Smooth muscle cell (in vitro differentiated cells): Measurements from ENCODE around the gene PDHX. TPM values are rescaled to one million over a fixed set of nuclear protein-coding genes. Genes with fewer than 3 reads are reported as not detected.

Experiments
- DNase-seq: peaks from one replicate; lab custom pipeline; 2025; ENCODE audit not compliant: unreplicated experiment; lab: John Stamatoyannopoulos, UW
- H2AFZ ChIP-seq: fragments of 200-600 bp; sonication (generic); 2 replicates; pipeline ENCODE4 v1.6.0; 2016; ENCODE audit warnings: antibody characterized with exemption, low read depth, mild to moderate bottlenecking
- H3F3A ChIP-seq: fragments of 200-600 bp; sonication (generic); 2 replicates; pipeline ENCODE4 v1.6.0; 2017; ENCODE audit warnings: antibody characterized with exemption, low read depth
- H3K27ac ChIP-seq: fragments of 200-600 bp; sonication (generic); 2 replicates; pipeline ENCODE4 v1.5.1; 2016; ENCODE audit warnings: low read depth, mild to moderate bottlenecking
- H3K27me3 ChIP-seq: fragments of 200-600 bp; sonication (generic); 2 replicates; pipeline ENCODE4 v1.6.1; 2016; ENCODE audit warnings: low read depth, mild to moderate bottlenecking
- H3K36me3 ChIP-seq: fragments of 200-600 bp; sonication (generic); 2 replicates; pipeline ENCODE4 v1.5.1; 2016; ENCODE audit warnings: low read depth
- H3K4me1 ChIP-seq: fragments of 200-600 bp; sonication (generic); 2 replicates; pipeline ENCODE4 v1.5.1; 2016; ENCODE audit warnings: low read depth
- H3K4me2 ChIP-seq: fragments of 200-600 bp; sonication (generic); 2 replicates; pipeline ENCODE4 v1.6.0; 2016; ENCODE audit warnings: mild to moderate bottlenecking
- H3K4me3 ChIP-seq: fragments of 200-600 bp; sonication (generic); 2 replicates; pipeline ENCODE4 v1.5.1; 2016; ENCODE audit warnings: mild to moderate bottlenecking
- H3K79me2 ChIP-seq: fragments of 200-600 bp; sonication (generic); 2 replicates; pipeline ENCODE4 v1.6.0; 2016; ENCODE audit warnings: low read depth, mild to moderate bottlenecking
- H3K9ac ChIP-seq: fragments of 200-600 bp; sonication (generic); 2 replicates; pipeline ENCODE4 v1.6.0; 2016; ENCODE audit warnings: low read depth
- H3K9me3 ChIP-seq: fragments of 200-600 bp; sonication (generic); replicated peaks from 2 replicates; pipeline ENCODE4 v1.5.1; 2016; ENCODE audit warnings: low read depth
- H4K20me1 ChIP-seq: fragments of 200-600 bp; sonication (generic); 2 replicates; pipeline ENCODE4 v1.6.0; 2016; ENCODE audit warnings: low read depth
- CTCF ChIP-seq: fragments of 200-600 bp; sonication (generic); IDR thresholded peaks from 2 replicates; pipeline ENCODE4 v1.5.1; 2017; ENCODE audit warnings: borderline replicate concordance, mild to moderate bottlenecking, antibody characterized with exemption; ENCODE audit not compliant: insufficient read depth, poor library complexity, severe bottlenecking
- WGBS: methylation state at CpG from one replicate; pipeline ENCODE4 v1.1.7; 2016; ENCODE audit warnings: low lambda C conversion rate; 5-methylcytosine and 5-hydroxymethylcytosine counted together
- polyA plus RNA-seq: library from polyadenylated mRNA; unstranded; fragments of >200 nt; fragmentation: Nextera tagmentation; extraction: Ambion mirVana; gene quantifications from 2 replicates; pipeline ENCODE4 v1.2.1, GENCODE V29; 2016
- total RNA-seq: library from RNA; depleted of rRNA; stranded (reverse); fragments of >200 nt; gene quantifications from 2 replicates; pipeline ENCODE4 v1.2.3, GENCODE V29; 2014

The PDHX gene
- total and polyA plus RNA-seq, 2 experiments from 2014 or later, result 56.6 to 100 TPM

DNA sequence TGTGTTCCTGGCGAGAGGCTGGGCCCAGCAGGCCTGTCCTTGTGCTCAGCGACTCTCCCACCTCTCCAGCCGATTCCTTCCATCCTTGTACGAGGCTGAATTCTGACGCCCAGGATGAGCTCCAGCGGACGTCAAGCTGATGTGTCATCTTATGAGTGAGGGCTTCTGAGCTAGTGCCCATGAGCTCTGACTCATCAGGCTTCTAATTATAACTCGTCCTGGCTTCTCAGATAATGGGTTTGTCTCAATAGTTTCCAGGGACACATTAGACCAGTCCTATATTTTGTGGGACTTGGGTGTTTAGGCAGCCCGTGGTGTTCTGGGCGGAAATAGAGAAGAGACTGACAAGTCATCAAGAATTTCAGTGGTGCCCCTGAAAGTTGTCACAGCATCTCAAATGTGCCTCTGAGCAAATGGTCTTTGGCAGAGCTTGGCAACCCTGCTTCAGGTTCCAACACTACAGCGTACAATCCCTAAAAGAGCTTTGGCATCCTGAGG lies 114.3 kb downstream of the PDHX start:
- H3K27ac ChIP-seq, result peak overlapping the region; percentile 98
- no peaks in the 10 kb centered on the region for H3K27me3 ChIP-seq
- DNase-seq, result peak; percentile 11
- no peak for TF ChIP-seq CTCF
- H3K9ac ChIP-seq, result peak overlapping the region; percentile 79
- no peaks in the 10 kb centered on the region for H3K79me2 ChIP-seq
- peak overlapping the region; percentile 71 for H3K4me2 ChIP-seq
- H2AFZ ChIP-seq, result no peak overlapping the region
- H4K20me1 ChIP-seq, result no peaks in the 10 kb centered on the region
- 12% methylated on average over 11 of the region's 11 CpGs for WGBS
- H3K9me3 ChIP-seq, result no peaks in the 10 kb centered on the region
- no peaks in the 10 kb centered on the region for H3K36me3 ChIP-seq
- no peak overlapping the region for H3K4me3 ChIP-seq
- H3F3A ChIP-seq, result peaks cover 6% of the 10 kb centered on the region
- H3K4me1 ChIP-seq, result peaks cover 8% of the 10 kb centered on the region

GRCh38 chr11:35031346-35031745 lies 114.9 kb downstream of the PDHX start:
- WGBS, result 100% methylated on average over 2 of the region's 2 CpGs
- H3K27me3 ChIP-seq, result no peaks in the 10 kb centered on the region
- no peaks in the 10 kb centered on the region for H3K9me3 ChIP-seq
- no peak for TF ChIP-seq CTCF
- no peaks in the 10 kb centered on the region for H4K20me1 ChIP-seq
- no peak overlapping the region for H2AFZ ChIP-seq
- no peak for DNase-seq
- H3K4me1 ChIP-seq, result peaks cover 8% of the 10 kb centered on the region
- H3K9ac ChIP-seq, result peak overlapping the region; percentile 77
- peak overlapping the region; percentile 98 for H3K27ac ChIP-seq
- H3K36me3 ChIP-seq, result no peaks in the 10 kb centered on the region
- peak overlapping the region; percentile 71 for H3K4me2 ChIP-seq
- no peaks in the 10 kb centered on the region for H3K79me2 ChIP-seq
- H3K4me3 ChIP-seq, result no peak overlapping the region
- peaks cover 6% of the 10 kb centered on the region for H3F3A ChIP-seq

- no peak for TF ChIP-seq CTCF
- Histone ChIP-seq H3K36me3 (no peaks in the 10 kb centered on the region), H3K4me2 (peak overlapping the region; percentile 71), H4K20me1 (no peaks in the 10 kb centered on the region), H3K79me2 (no peaks in the 10 kb centered on the region), H2AFZ (no peak overlapping the region), H3K9me3 (no peaks in the 10 kb centered on the region), H3K4me3 (no peak overlapping the region), H3K27me3 (no peaks in the 10 kb centered on the region), H3K9ac (peak overlapping the region; percentile 77), H3F3A (peaks cover 6% of the 10 kb centered on the region), H3K27ac (peak overlapping the region; percentile 98), H3K4me1 (peaks cover 8% of the 10 kb centered on the region)
- DNase-seq, result no peak
- WGBS, result 16% methylated on average over 1 of the region's 1 CpG
These were observed 115.4 kb downstream of the PDHX start for GRCh38 chr11:35031867-35032266.

DNA sequence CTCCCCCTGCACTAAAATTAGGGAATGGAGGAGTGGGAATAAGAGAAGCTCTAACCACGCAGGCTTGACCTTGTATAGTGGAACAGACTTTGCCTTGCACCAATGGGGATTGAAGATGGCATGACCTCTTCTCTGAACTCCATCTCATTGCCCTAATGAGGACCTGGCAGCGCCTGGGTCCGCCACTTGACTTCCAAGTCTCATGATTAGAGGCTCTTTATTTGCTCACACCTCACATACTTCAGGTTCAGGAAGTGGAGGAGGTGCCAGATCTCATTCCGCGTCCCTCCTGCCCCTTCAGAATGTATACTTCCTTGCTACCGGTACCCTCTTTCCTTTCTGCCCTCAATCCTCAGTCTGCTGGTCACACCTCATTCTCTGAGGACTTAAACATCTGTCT lies 116.6 kb downstream of the PDHX start:
- Histone ChIP-seq H4K20me1 (no peaks in the 10 kb centered on the region), H3K9ac (no peak overlapping the region), H3K36me3 (no peaks in the 10 kb centered on the region), H2AFZ (no peak overlapping the region), H3K27ac (peak overlapping the region; percentile 98), H3K9me3 (no peaks in the 10 kb centered on the region), H3K27me3 (no peaks in the 10 kb centered on the region), H3K4me1 (peaks cover 8% of the 10 kb centered on the region), H3K4me3 (no peak overlapping the region), H3F3A (peaks cover 6% of the 10 kb centered on the region), H3K79me2 (no peaks in the 10 kb centered on the region), H3K4me2 (no peak overlapping the region)
- TF ChIP-seq CTCF, result no peak
- WGBS, result 92% methylated on average over 6 of the region's 6 CpGs
- no peak for DNase-seq
